Measurements from ENCODE around the gene ANKRD29.

- TF ChIP-seq, protein P1, sequence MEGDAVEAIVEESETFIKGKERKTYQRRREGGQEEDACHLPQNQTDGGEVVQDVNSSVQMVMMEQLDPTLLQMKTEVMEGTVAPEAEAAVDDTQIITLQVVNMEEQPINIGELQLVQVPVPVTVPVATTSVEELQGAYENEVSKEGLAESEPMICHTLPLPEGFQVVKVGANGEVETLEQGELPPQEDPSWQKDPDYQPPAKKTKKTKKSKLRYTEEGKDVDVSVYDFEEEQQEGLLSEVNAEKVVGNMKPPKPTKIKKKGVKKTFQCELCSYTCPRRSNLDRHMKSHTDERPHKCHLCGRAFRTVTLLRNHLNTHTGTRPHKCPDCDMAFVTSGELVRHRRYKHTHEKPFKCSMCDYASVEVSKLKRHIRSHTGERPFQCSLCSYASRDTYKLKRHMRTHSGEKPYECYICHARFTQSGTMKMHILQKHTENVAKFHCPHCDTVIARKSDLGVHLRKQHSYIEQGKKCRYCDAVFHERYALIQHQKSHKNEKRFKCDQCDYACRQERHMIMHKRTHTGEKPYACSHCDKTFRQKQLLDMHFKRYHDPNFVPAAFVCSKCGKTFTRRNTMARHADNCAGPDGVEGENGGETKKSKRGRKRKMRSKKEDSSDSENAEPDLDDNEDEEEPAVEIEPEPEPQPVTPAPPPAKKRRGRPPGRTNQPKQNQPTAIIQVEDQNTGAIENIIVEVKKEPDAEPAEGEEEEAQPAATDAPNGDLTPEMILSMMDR (conservative IDR thresholded peaks at IDR 0.05; ENCODE audit: low read length): no peak
- TF ChIP-seq EZH2phosphoT487 (IDR thresholded peaks at IDR 0.05; ENCODE audit: borderline replicate concordance): no peak
Observed at GRCh38 chr18:23584019-23584983, 78.4 kb downstream of the ANKRD29 start.

All from Loucy (cell line).